ENCODE data around the gene KIAA0586.
"Not testable (repeated sequence)": the region's sequence is repeated elsewhere in the genome, so short reads cannot be mapped to it uniquely, and the experiment has no call there.

The KIAA0586 gene

DNA sequence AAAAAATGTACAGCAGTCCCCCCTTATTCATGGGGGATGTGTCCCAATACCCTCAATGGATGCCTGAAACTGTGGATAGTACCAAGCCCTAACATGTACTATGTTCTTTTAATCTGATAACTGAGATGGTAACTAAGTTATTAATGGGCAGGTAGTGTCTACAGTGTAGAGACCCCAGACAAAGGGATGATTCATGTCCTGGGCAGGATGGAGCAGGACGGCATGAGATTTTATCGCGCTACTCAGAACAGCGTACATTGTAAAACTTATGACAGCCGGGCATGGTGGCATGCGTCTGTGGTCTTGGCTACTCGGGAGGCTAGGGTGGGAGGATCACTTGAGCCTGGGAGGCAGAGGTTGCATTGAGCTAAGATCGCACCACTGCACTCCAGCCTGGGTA lies 37.1 kb downstream of the KIAA0586 start:
- DNase-seq (ENCODE audit: low spot score) = no peak

DNA sequence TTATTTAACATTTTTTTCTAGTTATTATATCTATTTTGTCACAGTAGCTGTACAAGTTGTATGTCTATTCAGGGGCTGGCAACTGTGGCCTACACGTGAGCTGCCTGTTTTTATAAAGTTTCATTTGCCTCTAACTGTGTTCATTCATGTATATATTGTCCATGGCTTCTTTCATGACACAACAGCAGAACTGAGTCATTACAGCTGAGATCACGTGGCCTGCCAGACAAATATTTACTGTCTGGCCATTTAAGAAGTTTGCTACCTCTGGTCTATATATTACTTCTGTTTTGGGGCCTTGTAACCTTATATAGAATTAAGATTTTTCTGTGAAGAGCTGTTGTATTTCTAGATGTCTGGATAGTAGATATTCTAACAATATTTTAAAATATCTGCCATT lies 37.9 kb downstream of the KIAA0586 start:
- DNase-seq (ENCODE audit: low spot score) = no peak

DNA sequence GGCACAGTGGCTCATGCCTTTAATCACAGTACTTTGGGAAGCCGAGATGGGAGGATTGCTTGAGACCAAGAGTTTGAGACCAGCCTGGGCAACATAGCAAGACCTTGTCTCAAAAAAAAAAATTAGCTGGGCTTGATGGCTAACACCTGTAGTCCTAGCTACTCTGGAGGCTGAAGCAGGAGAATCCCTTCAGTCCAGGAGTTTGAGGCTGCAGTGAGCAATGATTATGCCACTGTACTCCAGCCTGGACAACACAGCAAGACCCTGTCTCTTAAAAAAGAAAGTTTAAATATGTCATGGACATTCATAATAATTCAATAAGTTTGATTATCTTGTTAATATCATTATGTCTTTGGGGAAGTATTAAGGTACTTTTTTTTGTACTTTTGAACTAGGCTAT lies 38.9 kb downstream of the KIAA0586 start:
- no peak for DNase-seq (ENCODE audit: low spot score)

DNA sequence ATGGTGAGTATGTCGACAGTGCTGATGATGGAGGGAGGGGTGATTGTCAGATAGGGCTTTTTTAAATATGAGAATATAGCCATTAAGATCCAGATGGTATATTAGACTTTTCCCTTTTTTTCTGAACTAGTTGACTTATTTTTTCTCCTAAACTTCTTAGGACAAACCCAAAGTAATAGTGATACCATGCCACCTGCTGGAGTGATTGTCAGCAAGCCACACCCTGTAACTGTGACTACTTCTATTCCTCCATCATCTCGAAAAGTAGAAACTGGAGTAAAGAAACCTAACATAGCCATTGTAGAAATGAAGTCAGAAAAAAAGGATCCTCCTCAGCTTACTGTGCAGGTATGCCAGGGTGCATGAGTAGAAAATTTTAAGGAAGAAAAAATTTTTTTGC lies 40.1 kb downstream of the KIAA0586 start:
- DNase-seq (ENCODE audit: low spot score) = no peak

DNA sequence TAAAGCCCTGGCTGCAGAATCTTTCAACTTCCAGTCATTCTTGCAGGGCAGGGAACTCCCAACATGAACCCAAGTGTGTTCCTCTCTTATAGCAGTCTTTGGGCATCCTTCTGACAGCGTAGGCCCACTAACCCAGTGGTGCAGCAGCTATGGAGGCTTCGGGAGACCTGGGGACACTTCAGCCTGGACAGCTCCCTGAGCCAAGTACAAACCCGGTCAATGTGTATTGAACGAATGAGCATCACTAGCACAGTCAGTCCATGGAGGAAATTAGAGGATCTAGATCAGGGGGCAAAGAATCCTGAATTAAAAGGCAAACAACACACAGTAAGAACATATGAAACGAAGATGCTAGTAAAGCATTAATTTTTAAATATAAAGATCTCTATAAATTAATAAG lies 41.8 kb downstream of the KIAA0586 start:
- no peak for DNase-seq (ENCODE audit: low spot score)

DNA sequence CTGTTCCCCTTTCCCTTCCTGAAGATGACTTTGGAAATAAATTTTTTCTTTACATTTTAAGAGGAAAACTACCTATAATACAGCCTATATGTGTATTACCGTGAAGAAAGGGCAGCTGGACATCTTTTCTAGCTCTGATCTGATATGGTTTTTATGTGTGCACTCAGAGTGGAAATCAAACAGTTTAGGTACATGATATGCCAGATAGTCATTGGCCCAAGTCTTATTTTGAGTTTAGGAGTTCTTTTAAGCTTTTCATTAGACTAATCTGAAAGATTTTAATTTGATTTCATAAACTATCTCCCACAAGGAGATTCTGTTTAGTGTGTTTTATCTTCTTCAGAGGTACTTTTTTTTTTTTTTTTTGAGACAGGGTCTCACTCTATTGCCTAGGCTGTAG lies 48.8 kb downstream of the KIAA0586 start:
- DNase-seq (ENCODE audit: low spot score) = no peak

DNA sequence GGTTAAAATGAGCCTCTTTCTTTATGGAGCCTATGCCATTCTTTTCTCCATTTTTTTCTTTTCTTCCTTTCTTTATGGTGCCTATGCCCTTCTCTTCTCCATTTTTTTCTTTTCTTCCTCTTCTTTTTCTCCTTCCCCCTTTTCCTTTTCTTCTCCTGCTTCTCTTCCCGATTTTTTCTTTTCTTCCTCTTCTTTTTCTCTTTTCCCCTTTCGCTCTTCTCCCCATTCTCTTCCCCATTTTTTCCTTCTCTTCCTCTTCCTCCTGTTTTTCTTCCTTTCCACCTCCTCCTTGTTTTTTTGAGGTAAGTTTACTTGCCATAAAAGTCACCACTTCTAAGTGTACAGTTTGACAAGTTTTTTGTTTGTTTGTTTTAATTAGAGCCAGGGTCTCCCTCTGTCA lies 50.1 kb downstream of the KIAA0586 start:
- no peak for DNase-seq (ENCODE audit: low spot score)

DNA sequence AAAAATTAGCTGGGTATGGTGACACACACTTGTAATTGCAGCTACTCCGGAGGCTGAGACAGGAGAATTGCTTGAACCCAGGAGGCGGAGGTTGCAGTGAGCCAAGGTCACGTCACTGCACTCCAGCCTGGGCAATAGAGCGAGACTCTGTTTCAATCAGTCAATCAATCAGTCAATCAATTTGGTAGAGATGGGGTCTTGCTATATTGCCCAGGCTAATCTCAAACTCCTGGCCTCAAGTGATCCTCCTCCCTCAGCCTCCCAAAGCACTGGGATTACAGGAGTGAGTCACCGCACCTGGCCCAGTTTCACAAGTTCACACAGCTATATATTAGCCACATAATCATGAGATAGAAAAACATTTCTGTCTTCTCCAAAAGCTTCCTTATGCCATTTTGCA lies 50.8 kb downstream of the KIAA0586 start:
- DNase-seq (ENCODE audit: low spot score) = not testable (repeated sequence)

DNA sequence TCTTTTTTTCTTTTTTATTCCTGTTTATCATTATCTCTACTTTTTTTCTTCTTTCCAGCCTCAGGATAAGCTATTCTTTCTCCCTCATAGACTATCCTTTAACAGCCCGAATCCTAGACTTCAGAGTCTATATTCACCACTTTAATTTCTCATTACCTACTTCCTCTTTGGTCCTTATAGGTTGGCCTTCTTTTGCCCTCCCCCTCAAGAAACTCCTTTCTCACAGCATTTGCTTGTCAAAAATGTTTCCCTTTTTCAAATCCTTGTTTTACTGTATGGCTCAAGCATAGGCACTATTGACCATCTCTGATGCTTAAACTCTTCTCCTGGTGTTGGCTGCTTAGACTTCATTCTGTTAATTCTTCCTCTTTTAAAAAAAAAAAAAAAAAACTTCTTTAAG lies 52.5 kb downstream of the KIAA0586 start:
- no peak for DNase-seq (ENCODE audit: low spot score)

DNA sequence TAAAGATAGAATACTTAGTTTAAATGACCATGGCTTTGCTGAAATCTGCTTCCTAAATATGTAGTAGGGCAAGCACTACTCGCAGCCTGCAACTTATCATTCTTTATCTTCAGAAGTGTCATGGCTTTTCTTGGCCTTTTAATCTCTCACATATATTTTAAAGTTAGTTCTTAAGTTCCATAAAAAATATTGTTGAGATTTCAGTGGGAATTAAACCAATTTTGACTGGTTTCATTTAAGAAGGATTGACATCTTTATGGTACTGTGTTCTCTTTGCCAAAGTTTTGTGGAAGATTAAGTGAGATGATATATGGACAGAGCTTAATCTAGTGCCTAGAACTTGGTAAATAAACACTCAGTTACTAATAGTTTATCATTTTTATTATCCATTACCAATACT lies 56.7 kb downstream of the KIAA0586 start:
- no peak for DNase-seq (ENCODE audit: low spot score)

DNA sequence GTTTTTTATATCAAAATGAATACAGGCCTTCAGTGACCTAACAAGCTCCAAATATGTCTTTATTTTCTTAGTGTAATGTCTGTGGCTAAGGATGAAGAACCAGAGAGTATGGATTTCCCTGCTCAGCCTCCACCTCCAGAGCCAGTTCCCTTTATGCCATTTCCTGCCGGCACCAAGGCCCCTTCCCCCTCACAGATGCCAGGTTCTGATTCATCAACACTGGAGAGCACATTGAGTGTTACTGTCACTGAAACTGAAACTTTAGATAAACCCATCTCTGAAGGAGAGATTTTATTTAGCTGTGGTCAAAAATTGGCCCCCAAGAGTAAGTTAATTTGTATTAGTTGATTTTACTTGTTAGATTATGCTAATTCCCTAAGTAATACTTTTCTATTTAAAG lies 61.0 kb downstream of the KIAA0586 start:
- no peak for DNase-seq (ENCODE audit: low spot score)

DNA sequence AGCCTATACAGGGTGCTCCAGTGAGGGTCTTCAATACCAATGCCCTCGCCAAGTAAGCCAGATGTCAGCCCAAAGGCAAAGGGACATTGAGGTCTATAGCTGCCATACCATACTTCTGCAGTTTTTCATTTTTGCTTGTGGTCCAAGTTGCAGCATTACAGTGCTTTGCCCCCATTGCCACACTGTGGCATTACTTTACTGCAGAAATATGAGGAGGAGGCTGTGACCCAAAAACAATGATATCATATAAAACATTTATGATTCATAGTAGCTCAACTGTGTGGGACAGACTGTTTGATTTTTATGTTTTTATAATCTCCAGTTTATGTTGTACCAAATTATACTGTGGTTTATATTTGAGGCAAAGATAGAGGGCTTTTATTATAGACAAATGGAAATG lies 64.1 kb downstream of the KIAA0586 start:
- DNase-seq (ENCODE audit: low spot score) = no peak

DNA sequence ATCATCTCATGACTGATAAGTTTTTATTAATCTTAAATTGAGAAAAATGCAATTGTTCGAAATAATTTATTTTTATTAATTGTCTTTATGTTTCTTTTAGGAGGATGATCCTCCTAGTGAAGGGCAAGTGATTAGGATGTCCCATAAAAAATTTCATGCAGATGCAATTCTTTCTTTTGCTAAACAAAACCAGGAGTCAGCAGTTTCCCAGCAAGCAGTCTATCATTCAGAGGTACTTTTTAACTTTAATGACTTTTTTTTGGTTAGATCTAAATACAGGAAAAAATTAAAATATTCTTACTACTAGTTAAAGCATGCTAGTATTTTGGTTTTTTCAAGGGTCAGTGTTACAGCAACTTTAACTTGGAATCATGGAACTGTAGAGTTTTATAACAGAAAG lies 64.5 kb downstream of the KIAA0586 start:
- DNase-seq (ENCODE audit: low spot score) = no peak

DNA sequence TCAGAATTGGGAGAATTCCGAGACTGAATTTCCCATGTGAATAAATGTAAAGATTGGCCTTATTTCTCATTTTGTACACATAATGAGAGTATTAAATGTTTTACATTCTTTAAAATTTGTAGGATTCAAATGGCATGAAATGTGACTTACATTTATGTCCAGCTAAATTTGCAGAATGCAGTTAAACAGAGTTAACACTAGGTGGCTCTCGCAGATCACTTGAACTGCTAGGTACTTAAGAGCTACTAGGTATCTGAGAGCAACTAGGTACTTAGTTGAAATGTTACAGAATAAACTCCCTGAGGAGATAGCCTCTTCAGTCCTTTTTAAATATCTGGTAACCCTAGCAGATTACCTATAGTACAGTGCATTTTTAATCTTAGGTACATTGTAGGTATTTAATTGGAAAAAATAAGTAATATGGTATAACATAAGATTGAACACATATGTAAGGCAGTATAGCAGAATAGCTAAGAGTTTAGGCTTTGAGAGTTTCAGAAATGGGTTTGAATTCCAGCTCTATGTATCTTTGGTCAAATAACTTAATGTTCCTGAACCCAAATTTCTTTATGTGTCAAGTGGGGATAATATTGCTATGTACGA lies 73.8 kb downstream of the KIAA0586 start:
- DNase-seq (ENCODE audit: low spot score) = peak; percentile 48

DNA sequence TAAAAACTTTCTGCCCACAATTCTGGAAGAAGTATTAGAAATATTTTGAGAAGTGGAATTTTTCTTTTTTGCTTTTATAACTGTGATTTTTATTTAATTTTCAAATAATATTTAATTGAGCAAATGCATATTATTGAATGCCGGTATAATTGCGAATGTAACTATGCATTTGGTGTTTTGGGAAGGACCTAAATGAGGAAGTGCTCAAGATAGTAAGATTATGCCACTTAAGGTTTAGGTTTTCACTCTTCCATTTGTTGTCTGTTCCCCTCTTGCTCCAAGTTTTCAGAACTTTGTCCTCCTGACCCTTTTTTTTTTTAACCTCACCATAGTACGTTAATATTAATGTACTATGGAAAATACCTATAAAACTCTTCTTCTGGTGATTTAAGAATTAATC lies 85.8 kb downstream of the KIAA0586 start:
- no peak for DNase-seq (ENCODE audit: low spot score)

DNA sequence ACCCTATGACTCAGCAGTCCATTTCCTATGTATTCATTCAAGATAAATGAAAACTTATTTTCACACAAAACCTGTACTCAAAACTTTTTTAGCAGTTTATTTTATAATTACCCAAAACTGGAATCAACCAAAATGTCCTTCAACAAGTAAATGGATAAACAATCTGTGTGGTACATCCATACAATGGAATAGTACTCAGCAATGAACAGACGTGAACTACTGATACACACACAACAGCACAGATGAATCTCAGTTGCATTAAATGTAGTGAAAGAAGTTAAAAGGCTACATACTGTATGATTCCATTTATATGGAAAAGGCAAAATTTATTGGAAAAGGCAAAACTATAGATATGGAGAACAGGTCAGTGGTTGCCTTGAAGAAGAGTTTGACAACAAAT lies 90.1 kb downstream of the KIAA0586 start:
- no peak for DNase-seq (ENCODE audit: low spot score)

DNA sequence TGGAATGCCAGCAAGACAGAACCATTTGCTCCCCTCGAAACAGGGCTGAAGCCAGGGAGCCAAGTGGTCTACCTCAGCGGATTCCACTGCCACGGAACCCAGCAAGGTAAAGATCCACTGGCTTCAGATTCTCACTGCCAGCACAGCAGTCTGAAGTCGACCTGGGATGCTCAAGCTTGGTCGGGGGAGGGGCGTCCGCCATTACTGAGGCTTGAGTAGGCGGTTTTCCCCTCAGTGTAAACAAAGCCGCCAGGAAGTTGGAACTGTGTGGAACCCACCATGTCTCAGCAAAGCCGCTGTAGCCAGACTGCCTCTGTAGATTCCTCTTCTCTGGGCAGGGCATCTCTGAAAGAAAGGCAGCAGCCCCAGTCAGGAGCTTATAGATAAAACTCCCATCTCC lies 98.2 kb downstream of the KIAA0586 start:
- DNase-seq (ENCODE audit: low spot score) = not testable (repeated sequence)

DNA sequence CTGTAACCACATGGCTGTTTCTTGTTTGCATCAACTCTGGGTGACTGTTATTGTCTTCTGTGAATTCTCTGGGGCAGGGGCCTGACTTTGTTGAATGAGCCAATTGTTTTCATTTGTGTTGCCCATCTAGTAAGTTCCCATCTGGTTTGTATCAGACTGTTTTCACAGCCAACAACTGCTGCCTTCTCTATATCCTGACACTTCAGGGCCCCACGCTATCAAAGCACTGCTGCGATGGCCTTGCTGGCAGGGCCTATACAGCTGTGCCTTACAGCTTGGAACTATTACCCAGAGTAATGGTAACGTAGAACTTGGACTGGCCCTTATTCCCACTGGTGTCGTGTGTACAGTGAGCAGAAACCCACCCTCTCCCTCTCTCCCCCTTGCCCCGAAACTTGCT lies 105.9 kb downstream of the KIAA0586 start:
- no peak for DNase-seq (ENCODE audit: low spot score)

DNA sequence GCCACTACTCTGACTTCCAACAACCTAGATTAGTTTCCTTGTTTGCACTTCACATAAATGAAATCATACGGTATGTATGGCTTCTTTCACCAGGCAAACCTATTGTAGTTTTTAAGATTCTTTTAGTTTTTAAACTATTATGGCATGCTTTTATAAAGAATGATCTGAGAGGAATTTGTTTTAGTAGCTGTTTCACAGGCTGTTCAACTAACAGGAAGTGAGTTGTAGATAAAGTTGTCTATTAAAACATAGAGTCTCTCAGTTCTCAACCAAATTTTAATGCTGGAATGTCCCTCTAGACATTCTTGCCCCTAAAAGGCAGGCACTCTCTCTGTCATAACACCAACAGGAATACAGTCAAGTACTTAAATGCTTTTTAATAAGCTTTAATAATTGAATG lies 107.5 kb downstream of the KIAA0586 start:
- DNase-seq (ENCODE audit: low spot score) = no peak

DNA sequence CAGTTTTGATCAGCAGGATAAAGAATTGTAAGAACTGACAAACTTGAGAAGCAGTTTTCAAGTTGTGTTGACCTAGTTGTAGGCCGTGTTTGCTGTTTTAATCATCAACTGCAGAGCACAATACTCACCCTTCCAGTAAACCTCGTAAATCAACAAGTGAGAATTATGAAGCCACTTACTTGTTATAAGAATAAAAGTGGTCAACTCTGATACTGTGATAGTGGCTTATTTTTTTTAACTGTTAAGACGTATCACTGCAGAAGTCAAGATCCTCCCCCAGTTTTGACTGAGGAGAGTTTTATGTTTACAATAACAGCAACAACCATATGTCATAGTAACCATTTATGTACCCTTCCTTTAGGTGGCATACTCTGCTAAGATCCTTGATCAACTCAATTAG lies 109.5 kb downstream of the KIAA0586 start:
- no peak for DNase-seq (ENCODE audit: low spot score)

DNA sequence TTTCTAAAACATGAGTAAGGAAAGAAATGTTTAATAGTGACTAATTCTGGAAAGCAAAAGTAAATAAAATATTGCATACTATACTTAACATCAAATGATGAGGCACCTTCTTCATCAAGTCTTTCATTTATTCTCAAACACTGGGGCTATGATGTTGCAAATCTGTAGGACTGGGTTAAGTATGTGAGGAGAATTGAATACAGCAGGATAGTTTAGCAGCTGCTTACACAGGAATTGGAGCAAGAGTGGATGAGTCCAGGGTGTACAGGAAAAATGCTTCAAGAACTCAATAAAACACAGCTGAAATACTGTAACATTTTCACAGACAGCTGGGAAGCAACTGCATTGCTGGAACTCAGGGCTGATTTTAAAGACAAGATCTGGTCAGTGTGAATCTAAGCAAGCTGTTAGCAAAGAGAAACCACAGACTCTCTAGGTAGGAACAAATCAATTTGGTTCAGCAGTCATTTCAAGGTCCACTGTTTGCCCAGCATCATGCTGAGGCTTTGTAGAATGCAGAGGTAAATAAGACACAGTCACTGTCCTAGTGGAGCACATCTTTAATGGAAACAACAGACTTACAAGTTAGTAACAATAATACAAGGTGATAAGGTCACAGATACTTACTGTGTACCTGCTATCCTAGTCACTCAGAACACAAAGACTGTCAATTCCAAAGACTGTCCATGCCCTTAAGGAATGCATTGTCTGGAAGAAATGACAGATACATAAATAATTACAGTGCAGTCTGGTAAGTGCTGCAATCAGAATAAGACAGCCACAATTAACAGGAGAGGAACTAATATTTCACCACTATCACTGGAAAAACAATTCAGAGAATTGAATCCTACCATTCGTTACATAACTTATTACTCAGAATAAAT lies 113.5 kb downstream of the KIAA0586 start:
- no peak for DNase-seq (ENCODE audit: low spot score)

DNA sequence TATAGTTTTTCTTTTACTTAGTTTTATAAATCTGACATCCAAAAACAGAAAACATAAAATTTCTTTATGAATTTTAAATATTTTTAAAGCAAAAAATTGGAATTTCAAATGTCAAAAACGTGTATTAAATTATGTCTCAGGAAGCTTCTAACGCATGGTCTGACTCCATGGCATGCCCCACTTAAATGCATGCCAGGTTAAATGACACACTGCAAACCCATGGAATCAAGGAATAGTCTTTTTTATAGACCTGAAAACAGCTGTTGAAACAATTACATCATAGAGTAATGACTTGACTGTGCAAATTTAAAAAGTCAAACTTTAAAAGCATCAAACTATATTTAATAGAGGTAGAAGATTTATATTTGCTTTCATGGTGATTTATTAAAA lies 114.1 kb downstream of the KIAA0586 start:
- no peak for DNase-seq (ENCODE audit: low spot score)

DNA sequence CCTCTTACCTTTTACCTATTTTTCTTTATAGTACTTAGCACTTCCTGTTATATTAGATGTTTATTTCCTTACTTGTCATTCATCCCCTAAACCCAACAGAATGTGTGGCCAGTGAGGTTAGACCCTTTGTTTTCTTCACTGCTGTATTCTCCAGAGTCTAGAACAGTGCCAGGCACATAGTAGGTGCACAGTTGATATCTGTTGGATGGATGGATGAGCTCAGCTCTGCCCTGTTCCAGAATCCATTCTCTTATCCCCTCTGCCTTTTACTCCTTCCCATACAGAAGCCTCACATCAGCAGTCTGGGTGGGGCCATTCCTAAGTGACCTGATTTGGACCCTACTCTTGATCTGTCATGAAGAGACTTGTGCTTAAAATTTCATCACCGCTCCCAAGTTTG lies 115.7 kb downstream of the KIAA0586 start:
- no peak for DNase-seq (ENCODE audit: low spot score)

DNA sequence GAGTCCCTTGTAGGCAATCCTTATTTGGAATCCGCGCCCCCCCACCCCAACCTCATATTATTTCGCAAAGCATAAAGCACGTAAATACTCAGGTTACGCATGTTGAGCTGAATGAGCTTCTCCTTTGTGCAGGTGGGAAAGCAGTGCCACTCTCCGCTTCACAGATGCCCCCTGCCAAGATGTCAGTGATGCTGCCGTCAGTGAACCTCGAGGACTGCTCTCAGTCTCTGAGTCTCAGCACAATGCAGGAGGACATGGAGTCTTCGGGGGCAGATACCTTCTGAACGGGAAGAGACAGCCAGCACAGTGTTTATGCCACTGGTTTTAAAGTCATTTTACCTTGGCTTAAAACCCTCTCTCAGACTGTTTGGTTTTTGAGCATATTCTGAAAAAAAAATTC lies 120.1 kb downstream of the KIAA0586 start:
- DNase-seq (ENCODE audit: low spot score) = no peak
